ENCODE measurements around the gene PID1. TPM values are rescaled to one million over a fixed set of nuclear protein-coding genes. Genes with fewer than 3 reads are reported as not detected.

The PID1 gene
- total RNA-seq, 1 donor from 2014 or later = 8.0 TPM

DNA sequence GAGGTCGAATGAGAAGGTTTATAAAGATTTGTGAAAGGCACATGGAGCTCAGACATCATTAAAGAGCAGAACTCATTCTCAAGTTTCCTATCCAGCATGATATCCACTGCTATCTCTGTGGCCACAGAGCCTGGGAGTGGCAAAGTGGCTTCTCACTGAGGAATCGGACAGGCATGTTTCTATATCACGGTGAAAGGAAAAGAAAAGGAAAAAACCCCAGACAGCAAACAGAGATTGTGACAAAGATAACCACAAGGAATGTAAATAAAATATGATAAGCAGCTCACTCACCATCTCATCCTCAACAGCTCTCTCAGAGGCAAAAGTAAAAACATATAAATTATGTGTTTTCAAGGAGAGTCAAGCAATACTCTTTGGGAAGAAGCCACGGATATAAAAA is 2.5 kb downstream of the PID1 start:
- no peak for ATAC-seq
- intact Hi-C loops (cut with micrococcal nuclease) = no loop called here

DNA sequence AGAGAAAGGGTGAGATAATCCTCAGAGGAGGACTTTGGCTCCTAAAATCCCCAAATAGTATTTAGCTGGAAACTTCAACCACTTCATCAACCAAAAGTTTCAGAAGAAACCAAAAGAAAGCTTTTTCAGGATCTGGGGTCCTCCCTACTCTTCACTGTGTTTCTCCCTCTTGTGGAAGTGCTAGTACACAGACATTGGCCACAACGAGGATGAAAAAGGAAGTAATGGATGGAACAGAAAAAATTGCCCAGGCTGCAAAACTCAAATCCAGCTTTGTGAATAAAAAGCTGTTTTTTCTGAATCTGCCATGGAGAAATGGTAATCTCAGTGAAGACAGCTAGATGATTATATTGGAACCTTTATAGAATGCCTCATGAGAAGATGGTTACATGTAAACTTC is 4.0 kb downstream of the PID1 start:
- intact Hi-C loops (cut with micrococcal nuclease) = no loop called here
- DNase-seq (no peak), ATAC-seq (no peak)

More for the DNA sequence above, 2.5 kb downstream of the PID1 start:
- no peak for DNase-seq

DNA sequence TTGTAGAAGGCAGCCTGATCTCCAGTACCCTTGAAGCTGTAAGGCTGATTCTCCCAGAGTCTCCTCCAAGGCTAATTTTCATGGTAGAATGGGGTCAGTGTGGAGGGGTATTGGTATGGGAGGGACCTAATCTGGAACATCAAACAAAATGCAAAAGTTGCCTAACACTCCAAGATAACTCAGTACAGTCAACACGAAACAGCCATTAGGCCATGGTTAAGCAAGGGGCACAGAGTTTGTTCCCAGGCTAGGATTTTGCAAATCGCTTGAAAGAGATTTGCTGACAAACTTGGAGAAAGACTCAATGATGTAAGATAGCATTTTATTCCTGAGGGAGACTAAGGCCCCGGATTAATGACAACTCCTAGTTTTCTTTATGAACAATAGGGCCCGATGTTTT is 5.4 kb downstream of the PID1 start:
- no peak for DNase-seq
- ATAC-seq = peak; percentile 63
- intact Hi-C loops (cut with micrococcal nuclease) = no loop called here

DNA sequence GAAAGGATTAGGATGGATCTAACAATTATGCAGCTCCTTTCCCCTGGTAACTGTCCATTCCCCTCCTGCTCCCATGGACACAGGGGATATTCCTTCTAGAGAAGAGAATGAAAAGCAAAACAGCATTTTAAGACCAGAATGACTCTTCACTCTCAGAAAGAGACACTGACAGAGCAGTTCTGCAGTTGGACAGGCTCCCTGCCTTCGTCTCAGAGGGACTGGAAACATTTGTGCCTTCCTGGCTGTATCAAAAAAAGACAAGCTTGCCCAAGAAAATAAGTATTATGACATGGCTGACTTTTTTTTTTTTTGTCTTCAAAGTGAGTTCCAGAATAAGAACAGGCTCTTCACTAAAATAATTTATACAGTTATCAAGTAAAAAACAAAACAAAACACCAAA is 9.5 kb downstream of the PID1 start:
- peak; percentile 31 for ATAC-seq
- intact Hi-C loops (cut with micrococcal nuclease) = no loop called here
- peak; percentile 46 for DNase-seq

DNA sequence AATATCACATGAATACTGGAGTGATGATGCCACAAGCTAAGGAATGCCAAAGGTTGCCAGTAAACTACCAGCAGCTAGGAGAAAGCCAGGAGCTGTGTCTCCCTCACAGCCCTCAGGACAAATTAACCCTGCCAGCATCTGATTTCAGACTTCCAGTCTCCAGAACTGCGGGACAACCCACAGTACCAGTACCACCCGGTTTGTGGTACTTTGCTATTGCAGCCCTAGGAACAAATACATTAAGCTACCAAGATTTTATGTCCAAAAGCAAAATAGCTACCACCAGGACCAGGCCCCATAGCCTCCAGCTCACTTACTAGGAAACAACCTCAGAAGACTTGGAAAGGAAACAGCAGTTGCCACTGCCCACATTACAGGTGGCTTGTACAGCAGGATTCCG is 10.0 kb downstream of the PID1 start:
- no peak for DNase-seq

DNA sequence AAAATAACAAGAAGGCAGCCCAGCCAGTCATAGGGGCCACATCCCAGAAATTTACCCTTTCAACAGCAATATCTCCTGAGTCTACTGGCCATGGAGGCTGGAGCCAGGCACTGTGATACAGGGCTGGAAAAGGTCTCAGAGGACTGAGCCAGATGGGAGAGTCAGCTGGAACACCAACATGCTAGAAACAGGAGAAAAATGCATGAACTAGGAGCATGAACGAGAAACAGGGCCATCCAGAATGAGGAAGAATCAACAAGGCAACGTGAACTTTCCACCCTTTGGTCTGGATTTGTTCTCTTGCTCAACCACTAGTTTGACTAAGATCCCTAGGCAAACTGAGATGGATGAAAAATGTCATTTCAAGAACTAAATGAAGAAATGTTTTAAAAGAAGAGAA is 13.1 kb downstream of the PID1 start:
- DNase-seq (peak; percentile 46), ATAC-seq (peak; percentile 91)
- intact Hi-C loops (cut with micrococcal nuclease) = no loop called here

More for the DNA sequence above, 10.0 kb downstream of the PID1 start:
- ATAC-seq = no peak
- intact Hi-C loops (cut with micrococcal nuclease) = no loop called here

DNA sequence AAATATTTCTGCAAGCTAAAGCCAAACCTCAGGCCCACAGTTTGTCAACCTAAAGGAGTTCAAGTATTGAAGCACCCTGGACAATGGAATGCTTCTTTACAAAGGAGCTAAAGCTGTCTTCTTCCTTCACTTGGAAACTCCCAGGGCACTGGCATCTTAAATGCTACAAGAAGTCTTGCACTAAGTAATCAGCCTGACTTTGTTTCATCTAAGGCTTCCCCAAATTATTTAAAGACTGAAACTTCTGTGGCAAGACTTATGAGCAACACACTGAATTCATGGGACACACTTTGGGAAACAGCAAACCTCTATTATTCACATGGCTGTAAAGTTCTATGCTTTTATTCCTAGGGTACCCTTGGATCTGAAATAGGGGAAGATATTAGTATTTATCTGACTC is 14.7 kb downstream of the PID1 start:
- no peak for DNase-seq
- intact Hi-C loops (cut with micrococcal nuclease) = no loop called here
- ATAC-seq = no peak

DNA sequence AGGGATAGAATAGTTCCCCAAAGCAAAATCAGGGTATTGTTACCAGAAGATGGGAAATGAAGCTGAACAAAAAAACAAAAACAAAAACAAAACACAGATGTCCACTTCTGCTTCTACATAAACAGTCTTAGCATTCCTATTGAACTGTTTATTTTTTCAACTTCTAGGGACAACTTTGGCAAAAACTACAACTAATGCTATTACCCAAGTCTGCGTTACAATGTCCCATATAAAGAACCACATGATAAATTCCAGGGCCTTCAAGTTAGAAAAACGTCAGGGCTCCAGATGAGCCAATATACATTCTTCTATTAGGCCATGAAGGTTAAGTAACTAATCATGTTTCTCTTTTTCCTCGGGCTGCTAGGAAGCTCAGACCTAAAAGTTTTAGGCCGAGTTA is 16.9 kb downstream of the PID1 start:
- intact Hi-C loops (cut with micrococcal nuclease) = no loop called here
- ATAC-seq (no peak), DNase-seq (no peak)

DNA sequence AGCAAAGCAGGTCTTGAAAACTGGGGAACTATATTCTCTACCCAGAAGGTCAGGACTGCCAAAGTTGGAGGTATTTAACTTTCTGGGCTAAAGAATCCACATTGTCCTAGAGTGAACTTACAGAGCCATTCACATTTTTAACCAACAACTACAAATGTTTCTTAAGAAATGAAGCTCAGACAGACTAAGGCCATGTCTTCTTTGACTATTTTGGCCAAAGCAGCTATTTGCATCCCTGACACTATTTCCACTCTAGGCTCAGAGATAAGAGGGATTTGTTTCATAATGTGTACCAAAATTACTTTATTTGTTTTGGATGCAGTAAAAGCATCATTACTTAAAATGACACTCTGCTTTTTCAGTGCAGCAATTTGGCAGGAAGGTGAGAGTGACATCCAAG is 18.1 kb downstream of the PID1 start:
- intact Hi-C loops (cut with micrococcal nuclease) = no loop called here
- DNase-seq (no peak), ATAC-seq (peak; percentile 79)

DNA sequence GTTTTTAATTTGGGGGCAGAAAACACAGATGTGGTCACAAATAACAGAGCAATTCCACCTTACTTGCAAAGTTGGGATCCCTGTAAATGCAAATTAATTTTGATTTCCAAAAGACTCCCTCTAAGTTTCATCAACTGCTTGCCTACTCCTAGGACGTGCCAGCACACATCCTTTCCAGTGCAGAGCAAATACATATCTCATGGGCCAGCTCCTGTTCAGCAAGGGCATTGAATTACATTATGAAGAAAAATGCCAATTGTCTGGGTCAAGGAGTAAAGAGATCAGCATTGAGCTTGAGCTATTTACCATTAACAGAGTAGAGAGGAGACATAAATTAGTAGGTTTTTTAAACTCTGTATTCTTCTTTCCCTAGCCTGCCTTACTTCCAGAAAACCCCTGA is 18.8 kb downstream of the PID1 start:
- ATAC-seq = no peak
- no peak for DNase-seq
- intact Hi-C loops (cut with micrococcal nuclease) = no loop called here

DNA sequence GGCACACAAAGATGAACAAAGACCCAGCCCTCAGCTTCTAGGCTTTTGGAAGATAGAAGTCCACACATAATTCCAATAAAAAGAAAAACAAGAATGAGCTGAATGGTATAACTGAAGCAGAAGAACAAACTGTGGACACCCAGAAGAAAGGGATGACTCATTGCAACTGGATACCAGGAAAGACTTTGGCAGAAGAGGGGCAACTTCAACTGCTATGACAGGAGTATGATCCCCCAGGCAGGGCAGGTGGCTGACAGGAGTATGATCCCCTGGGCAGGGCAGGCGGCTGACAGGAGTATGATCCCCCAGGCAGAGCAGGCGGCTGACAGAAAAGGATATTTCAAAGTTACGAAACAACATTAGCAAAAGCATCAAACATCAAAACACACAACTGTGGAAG is 21.6 kb downstream of the PID1 start:
- ATAC-seq (no peak), DNase-seq (no peak)
- intact Hi-C loops (cut with micrococcal nuclease) = no loop called here

DNA sequence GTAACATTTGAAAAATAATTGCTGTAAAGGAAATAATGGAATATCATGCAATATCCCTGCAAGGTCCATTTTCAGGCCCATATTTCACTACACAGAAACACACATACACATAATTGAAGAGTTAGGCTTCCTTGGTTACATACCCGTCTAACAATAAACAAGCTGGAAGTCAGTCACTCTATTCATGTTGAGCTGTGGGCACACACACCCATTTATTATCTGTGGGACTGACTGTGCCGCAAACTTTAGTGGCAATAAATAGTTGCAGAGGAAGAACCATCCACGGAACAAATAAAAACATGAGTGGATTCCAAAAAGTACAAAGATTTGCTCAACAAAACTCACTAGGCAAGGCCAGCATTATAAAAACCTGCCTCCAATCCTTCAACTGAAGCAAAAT is 24.8 kb downstream of the PID1 start:
- intact Hi-C loops (cut with micrococcal nuclease) = no loop called here
- DNase-seq (no peak), ATAC-seq (no peak)

DNA sequence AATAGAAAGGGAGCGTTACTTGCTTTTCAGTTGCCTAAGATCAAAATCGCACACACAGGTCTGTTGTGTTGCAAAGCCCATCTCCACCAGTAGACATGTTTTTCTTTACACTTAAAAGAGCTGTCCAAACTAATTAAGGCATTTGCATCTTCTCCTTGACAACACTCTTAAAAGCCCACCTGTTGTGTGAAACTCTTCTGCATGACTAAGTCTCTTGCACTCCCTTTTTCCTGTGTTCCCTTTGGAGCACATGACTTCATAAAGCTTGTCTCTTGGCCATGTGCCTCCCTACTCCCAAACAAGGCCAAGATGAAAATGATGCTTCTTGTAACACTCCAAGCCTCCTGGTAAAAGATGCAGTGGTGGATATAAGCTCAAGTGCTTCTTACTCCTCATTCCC is 26.1 kb downstream of the PID1 start:
- intact Hi-C loops (cut with micrococcal nuclease) = no loop called here
- no peak for DNase-seq
- ATAC-seq = peak; percentile 72

DNA sequence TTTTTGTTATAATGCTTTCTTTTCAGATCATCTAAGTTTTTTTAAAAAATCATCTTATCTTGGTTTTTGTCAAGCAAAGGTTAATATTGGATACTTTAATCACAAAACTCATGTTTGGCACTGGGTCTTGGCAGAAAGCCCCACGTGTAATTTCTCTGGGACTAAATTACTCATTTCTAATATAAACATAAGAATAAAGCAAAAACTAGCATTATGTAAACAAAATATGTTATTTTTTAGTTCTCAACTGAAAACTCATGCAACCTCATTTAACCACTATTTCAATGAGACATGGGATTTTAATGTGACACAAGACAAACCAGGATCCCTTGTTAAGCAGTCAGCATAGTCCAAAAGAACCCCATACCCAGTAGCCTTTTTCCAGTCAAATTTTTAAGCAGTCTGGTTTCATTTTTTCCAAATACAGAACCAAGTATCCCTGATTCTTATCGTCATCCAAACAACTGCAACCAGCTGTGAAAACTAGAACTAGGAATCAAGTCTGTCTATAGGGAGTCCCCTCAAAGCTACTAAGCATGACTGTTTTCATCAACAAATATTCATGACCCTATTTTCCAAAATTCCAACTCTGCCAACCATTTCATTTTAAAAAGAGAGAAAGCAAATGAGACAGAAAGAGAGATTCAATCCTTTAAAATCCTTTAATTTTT is 27.1 kb downstream of the PID1 start:
- ATAC-seq (peak; percentile 82), DNase-seq (no peak)
- intact Hi-C loops (cut with micrococcal nuclease) = no loop called here

DNA sequence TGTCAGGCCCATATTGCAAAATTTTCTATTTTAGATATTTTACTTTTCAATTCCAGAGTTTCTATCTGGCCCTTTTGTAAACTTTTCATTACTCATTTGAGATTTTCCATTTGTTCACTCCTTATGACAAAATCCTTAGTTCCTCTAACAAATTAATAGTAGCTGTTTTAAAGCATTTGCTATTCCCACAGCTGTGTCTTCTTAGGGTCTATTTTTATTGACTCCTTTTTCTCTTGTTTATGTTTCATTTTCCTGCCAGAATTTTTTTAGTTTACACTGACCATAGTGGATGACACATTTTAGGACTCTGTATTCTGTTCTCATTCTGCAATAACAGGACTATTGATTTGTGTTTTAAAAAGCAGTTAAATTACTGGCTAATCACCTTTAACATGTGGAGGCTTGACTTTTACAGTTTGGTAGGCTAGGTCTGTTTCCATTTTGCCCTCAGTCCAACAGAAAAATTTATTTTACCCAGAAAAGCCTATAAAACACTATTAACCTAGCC is 30.0 kb downstream of the PID1 start:
- ATAC-seq (no peak), DNase-seq (no peak)
- intact Hi-C loops (cut with micrococcal nuclease) = no loop called here

DNA sequence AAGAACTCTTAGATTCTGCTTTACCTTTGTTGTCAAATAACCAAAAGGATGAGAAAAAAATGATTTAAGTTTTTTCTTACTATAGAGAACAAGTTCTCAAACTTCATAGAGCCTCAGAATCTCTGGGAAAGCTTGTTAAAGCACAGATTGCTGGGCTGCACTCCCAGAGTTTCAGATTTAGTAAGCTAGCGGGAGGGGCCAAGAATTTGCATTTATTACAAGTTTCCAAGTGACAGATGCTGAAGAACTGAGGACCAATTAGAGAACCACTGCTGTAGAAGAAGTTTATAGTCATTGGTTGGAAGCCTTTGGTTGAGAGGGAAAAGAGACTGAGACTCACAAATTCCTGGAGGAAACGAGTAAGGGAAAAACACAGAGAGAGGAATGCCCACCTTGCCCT is 32.1 kb downstream of the PID1 start:
- no peak for ATAC-seq
- intact Hi-C loops (cut with micrococcal nuclease) = no loop called here
- DNase-seq = no peak

DNA sequence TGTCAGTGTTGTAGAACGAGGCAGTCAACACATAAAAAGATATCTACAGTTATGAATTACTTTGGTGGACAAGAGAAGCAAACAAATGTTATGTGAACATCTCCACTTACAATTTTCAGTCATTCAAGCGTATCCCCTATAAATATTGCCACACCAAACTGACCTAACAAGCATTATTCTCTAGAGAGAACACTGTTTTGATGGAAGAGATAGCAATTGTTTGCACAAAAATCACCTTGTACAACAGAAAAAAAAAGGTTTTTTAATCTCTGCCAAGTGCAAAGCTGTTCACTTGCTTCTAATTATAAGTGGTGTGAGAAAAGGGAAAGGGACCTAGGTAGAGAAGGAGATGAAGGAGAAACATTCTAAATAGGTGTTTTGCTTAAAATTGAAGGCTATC is 33.8 kb downstream of the PID1 start:
- no peak for DNase-seq
- intact Hi-C loops (cut with micrococcal nuclease) = no loop called here
- no peak for ATAC-seq

DNA sequence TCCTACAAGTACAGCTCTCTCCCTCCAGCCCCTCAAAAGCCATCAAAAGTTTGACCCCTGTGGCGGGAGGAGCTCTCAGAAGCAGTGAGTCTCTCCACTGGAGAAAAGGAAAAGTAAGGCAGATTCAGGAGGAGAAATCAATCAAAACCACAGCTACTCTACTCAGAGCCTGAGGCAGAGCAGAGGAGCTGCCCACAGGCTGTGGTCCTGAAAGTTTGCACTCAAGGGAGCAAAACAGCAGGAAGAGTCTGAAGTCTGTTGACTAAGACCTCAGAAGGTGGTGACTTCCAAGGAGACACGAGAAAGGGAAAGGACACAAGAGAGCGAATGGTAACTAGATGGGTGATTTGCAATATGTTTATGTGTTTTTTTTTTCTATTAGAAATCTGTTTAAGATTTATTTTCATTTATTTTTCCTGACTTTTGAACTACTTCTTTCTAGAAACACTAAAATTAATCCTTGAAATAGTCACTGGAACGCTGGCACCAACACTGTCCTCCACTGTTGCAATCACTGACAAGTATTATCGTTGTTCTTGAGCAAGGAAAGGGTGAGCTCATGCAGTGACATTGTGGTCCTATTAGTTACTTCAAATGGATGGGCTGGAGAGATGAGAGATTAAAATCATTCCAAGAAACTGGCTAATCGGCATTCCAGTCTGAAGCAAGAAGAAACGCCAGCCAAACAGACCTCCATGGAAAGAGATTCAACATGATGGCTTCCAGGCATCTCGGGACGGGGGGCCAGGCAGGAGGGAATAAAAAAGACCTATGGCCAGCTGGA is 35.8 kb downstream of the PID1 start:
- intact Hi-C loops (cut with micrococcal nuclease) = no loop called here
- ATAC-seq (peak; percentile 46), DNase-seq (peak; percentile 28)

DNA sequence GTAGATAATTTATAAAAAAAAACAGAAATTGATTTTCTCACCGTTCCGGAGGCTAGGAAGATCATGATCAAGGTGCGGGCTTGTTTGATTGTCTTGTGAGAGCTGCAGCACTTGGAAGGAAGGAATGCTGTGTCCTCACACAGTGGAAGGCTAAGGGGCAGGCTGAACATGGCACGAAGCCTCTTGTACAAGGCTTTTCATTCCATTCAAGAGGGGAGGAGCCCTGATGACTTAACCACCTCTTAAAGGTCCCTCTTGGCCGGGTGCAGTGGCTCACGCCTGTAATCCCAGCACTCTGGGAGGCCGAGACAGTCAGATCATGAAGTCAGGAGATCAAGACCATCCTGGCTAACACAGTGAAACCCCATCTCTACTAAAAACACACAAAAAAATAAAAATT is 39.2 kb downstream of the PID1 start:
- ATAC-seq (peak; percentile 59), DNase-seq (peak; percentile 32)
- intact Hi-C loops (cut with micrococcal nuclease) = no loop called here

DNA sequence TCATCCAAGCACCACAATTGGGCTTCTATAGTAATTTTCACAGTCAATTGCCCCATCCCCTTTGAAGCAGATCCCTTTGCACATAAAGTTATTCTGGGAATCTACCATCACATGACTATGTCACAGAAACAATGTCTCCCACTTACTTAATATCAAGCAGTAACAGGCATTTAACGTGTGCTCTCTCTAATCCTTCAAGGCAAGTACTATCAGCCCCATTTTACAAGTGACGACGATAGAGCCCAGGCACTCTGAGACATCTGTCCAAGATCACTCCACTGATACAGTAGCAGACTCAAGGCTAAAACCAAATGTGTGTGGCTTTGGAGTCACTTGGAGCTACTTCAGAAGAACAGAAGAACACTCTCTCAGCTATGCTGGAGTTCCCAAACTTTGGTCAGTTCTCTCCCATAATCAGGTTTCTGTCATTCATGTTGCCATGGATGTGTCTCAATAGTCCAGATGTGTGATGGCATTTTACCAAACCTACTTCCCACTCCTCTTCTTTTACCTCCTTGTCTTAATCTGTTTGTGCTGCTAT is 39.7 kb downstream of the PID1 start:
- ATAC-seq = peak; percentile 35
- intact Hi-C loops (cut with micrococcal nuclease) = no loop called here
- DNase-seq = no peak

DNA sequence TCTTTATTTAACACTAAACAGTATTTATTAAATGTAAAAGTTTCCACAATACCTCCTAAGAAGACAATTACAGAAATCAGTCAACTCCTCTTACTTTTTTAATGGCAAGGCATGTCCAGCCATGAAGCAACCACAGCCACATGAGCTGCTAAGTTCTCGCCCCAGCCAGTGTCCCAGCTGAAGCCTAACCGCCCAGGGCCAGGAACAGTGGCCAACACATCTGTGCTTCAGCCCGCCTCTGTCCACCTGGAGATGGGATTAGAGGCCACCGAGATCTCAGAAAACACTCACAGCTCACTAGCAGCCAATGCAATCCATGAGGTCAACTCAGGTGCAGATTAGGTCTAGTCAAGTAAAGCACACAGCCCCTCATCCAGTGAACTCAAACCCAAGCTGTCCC is 40.2 kb downstream of the PID1 start:
- DNase-seq (peak; percentile 65), ATAC-seq (peak; percentile 82)
- intact Hi-C loops (cut with micrococcal nuclease) = no loop called here

All from left ventricle myocardium superior (tissue), 1 donor.